HG02623 (cell line): ENCODE measurements around the gene PRKD2.

Experiments used
- ATAC-seq: cut with Tn5 transposase; IDR thresholded peaks from one replicate; pipeline ENCODE4 v1.9.1; 2021; ENCODE audit warnings: moderate library complexity; ENCODE audit not compliant: unreplicated experiment

PRKD2 gene

GRCh38 chr19:46742926-46743480, 26.1 kb upstream of the PRKD2 start:
- ATAC-seq = no peak

DNA sequence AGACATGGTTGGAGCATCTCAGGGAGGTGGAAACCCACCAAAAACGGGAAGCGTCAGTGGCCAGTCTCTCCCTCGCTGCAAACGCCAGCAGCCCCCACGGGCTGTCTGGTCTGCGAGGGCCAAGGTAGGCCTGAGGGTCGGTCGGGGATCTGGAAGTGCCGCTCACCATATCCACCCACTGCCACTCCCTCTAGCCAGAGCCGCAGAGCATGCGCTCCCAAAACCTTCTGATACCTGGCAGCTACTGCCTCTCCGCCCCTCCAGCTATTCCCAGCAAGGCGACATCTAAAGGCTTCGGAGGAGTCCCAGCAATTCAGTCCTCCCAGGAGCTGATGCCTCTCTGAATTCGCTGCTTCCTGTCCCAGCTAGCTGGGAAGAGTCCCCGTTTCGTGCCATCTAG, 24.5 kb upstream of the PRKD2 start:
- no peak for ATAC-seq

DNA sequence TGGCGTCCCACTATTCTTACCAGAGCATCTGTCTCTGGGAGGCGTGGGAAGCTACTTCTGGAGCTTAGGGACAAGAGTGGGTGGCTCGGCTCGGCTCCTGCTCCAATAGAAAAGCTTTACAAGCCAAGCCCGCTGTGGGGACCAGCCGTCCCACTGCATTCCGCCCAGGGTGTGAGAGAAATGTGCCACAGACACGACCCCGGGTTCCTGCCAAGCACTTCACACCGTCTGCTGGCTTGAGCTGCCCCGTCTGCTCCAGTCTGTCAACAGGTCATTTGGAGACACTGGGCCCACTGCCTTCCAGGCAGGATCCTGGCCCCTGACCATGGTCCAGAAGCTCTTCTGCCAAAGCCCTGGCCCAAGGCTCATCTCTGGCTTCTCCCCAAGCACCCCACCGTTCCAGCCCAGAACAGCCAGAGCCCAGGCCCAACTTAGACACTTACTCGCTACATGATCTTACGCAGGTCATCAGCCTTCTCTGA, 22.4 kb upstream of the PRKD2 start:
- no peak for ATAC-seq

- ATAC-seq = no peak
Measured at GRCh38 chr19:46737761-46738171, 20.9 kb upstream of the PRKD2 start.

- no peak for ATAC-seq
Measured at GRCh38 chr19:46737298-46737654, 20.4 kb upstream of the PRKD2 start.

- no peak for ATAC-seq
Measured at GRCh38 chr19:46736531-46737297, 19.8 kb upstream of the PRKD2 start.

GRCh38 chr19:46733690-46734292, 16.9 kb upstream of the PRKD2 start:
- ATAC-seq = no peak

GRCh38 chr19:46732966-46733689, 16.2 kb upstream of the PRKD2 start:
- no peak for ATAC-seq

GRCh38 chr19:46732172-46732938, 15.4 kb upstream of the PRKD2 start:
- ATAC-seq = no peak

DNA sequence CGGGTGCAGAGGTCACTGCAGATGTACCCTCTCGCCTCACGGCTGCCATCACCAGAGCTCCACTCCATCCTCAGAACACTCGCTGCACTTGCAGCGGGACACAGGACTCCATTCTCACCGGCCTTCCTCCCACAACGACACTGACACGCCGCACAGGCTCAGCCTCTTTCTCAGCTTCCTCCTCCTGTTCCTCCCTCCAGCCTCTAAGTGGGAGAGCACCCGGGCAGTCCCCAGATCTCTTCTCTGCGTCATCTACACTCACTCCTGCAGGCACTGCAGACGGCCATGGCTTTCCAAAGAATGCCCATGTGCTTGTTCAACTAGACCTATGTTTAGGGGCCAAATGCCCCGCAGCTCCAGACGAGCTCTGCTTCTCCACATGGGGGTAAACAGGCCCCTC, 14.7 kb upstream of the PRKD2 start:
- ATAC-seq = no peak

DNA sequence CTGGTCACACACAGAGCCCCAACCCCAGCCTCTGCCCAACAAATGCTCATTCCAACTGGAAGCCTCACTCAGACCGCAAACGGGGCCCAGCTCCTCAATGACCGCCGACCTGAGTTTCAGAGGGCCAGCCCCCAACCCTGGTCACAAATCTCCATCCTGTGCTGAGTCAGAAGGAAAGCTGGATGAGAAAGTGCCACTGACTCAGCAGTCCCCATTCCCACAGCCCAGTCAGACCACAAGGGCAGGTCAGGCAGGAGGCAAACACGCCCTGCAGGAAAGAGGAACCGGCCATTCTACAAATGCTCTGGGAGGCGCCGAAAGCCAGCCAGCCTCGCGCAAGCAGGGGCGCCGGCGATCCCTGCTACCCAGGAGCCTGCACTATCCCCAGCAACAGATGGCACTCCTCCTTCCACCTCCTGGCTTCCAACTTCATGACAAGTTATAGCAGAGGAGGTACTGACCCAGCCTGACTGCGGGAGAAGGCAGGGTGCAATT, 14.1 kb upstream of the PRKD2 start:
- ATAC-seq = no peak

DNA sequence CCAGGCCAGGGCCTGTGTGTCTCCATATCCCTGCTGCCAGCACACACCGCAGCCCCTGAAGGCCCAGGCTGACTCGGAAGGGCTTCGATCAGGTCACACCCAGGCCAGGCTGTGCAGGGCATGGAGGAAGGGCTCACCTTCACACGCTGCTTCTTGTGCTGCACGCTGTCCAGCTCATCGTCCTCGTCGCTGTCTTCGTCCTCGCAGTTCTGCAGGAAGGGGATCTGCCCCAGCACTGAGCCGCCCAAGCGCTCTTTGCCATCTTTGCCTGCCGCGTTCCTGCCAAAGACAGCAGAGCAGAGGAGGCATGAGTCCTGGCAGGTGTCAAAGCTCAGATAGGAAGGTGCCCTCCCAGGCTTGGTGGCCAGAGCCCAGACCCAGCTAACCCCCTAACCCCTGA, 13.7 kb upstream of the PRKD2 start:
- no peak for ATAC-seq

DNA sequence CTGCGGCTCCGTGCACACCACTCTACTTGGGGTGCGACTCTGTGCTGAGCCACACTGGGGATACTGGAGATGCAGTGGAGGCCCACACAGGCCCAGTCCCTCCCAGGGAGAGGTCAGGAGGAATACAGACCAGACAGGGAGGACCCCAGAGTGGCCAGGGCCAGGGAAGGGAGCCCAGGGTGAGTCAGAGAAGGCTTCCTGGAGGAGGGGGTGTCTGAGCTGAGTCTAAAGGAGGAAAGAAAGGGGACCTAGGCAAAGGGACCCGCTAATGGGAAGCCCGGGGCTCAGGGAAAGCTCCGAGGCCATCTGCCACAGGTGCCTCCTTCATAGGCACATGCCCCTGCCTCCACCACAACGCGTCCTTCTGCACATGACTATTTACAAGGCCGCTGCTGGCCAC, 13.3 kb upstream of the PRKD2 start:
- no peak for ATAC-seq

- no peak for ATAC-seq
Measured at GRCh38 chr19:46729696-46730095, 12.8 kb upstream of the PRKD2 start.

DNA sequence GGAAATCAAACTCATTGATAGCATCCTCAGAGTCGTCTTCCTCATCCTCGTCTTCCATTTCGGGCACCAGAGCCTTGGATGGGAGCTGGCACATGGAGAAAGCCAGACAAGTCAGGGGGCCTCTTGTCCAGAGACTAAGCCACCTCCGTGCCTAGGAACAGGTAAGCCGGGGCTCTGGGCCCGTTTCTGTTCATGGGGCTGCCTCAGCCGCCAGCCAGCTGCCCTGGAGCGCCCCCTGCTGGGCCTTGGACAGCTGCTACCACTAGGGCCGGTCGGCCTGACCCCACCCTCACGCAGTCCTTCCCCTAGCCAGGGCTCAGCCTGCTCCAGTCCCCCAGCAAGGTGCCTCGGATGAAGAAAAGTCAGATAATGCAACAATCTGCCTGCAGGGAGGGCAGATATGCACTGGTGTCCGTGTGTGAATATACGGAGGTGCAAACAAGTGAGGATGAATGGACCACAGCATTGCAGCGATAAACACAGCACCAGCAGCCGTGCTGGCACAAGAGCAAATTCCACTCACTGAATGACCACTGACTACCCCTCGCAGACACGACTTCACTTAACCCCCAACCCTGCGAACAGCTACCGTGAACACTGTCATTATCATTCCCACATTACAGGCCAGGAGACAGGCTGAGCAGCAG, 11.9 kb upstream of the PRKD2 start:
- no peak for ATAC-seq

GRCh38 chr19:46728208-46728607, 11.3 kb upstream of the PRKD2 start:
- ATAC-seq = no peak

GRCh38 chr19:46727757-46728156, 10.8 kb upstream of the PRKD2 start:
- no peak for ATAC-seq

DNA sequence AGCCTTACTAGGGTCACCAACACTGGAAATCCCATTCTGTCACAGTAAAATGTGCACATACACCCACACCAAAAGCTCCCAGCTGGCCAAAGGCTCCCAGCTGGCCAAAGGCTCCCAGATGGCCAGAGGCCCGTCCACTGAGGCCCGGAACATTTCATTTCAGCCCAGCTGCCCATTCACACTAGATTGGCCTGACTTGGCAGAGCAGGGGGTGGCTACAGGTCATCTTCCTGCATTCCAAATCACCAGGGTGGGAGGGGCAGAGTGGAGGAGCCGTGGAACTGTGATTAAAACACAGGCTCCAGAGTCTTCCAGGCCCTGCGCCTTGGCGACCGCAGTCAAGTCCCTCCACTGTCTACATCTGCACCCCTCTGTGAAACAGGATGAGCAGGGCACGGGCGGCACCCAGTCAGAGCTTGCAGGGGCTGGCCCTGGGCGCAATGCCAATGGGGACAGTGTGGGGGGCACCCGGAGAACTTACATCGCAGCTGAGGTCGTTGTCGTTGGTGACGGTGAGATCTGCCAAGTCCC, 10.1 kb upstream of the PRKD2 start:
- ATAC-seq = no peak

DNA sequence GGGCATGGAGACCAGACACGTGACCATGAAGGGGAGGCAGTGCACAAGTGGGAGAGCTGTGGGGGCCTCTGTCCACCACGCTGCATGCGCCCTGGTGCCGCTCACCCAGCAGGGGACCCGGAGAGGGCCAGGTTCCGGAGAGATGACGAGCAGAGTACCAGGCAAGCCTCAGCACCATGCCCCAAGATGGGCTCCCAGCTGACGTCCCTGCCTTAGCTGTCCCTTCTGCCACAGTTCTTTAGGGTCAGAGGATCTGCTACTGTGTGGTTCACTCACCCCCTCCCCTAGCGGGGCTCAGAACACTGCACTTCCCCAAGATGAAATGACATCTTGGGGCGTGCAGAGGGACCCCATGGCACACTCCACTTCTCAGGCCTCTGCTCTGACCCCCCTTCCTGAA, 9.6 kb upstream of the PRKD2 start:
- ATAC-seq = no peak

- ATAC-seq = no peak
Measured at GRCh38 chr19:46725859-46726393, 9.0 kb upstream of the PRKD2 start.
